HFF-Myc (cell line): ENCODE measurements around the gene RMND1.
"Not testable (repeated sequence)": the region's sequence is repeated elsewhere in the genome, so short reads cannot be mapped to it uniquely, and the experiment has no call there.

Experiments
- DNase-seq: peaks from one replicate; pipeline ENCODE4 v3.0.0-alpha.2; 2011; ENCODE audit warnings: low read depth; ENCODE audit errors: extremely low read depth
- H3K4me3 ChIP-seq: replicated peaks from 2 replicates; pipeline ENCODE4 v1.5.1; 2011; ENCODE audit warnings: low read depth, mild to moderate bottlenecking, control low read depth, low read length
- CTCF ChIP-seq: IDR thresholded peaks from 2 replicates; pipeline ENCODE4 v1.5.1; 2012; ENCODE audit warnings: mild to moderate bottlenecking, low read depth, low read length, control low read depth; ENCODE audit errors: missing control alignments

The RMND1 gene

GRCh38 chr6:151357758-151358436 lies 94.0 kb downstream of the RMND1 start:
- H3K4me3 ChIP-seq: no peak overlapping the region
- TF ChIP-seq CTCF: no peak
- no peak for DNase-seq

- not testable (repeated sequence) for H3K4me3 ChIP-seq, DNase-seq
These were observed 94.9 kb downstream of the RMND1 start for GRCh38 chr6:151356983-151357382.
